GM18868 (cell line): Measurements from ENCODE around the gene NAT8L.
"Not testable (repeated sequence)": the region's sequence is repeated elsewhere in the genome, so short reads cannot be mapped to it uniquely, and the experiment has no call there.

Experiments
- ATAC-seq: cut with Tn5 transposase; IDR thresholded peaks from one replicate; pipeline ENCODE4 v1.9.1; 2021; ENCODE audit warnings: mild to moderate bottlenecking, moderate library complexity; ENCODE audit not compliant: unreplicated experiment

NAT8L gene, protein sequence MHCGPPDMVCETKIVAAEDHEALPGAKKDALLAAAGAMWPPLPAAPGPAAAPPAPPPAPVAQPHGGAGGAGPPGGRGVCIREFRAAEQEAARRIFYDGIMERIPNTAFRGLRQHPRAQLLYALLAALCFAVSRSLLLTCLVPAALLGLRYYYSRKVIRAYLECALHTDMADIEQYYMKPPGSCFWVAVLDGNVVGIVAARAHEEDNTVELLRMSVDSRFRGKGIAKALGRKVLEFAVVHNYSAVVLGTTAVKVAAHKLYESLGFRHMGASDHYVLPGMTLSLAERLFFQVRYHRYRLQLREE

DNA sequence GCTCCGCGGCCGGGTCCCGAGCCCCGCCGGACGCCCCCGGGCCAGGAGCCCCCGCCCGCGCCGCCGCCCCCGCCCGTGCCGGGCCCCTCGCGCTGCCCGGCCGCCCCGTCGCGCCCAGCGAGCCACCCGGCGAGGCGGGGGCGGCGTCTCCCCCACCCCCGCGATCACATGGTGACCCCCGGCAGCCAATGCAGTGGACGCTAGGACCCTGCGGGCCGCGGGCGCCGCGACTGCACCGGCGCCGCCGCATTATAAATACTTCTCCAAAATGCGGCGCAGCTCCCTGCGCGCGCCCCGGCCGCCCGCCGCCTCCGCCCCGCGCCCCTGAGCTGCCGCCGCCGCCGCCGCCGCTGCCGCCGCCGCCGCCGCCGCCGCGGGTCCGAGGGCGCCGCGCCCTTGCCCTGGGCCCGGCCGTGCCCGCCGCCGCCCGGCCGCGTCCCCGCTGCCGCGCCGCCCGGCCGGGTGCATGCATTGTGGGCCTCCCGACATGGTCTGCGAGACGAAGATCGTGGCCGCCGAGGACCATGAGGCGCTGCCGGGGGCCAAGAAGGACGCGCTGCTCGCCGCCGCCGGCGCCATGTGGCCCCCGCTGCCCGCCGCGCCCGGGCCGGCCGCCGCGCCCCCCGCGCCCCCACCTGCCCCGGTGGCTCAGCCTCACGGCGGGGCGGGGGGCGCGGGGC is at the start of gene NAT8L:
NAT8L (plus strand) TSS at position 282 of the 680 bp plus-strand sequence; CDS start at position 467, 185 bp downstream.
- no peak for ATAC-seq

DNA sequence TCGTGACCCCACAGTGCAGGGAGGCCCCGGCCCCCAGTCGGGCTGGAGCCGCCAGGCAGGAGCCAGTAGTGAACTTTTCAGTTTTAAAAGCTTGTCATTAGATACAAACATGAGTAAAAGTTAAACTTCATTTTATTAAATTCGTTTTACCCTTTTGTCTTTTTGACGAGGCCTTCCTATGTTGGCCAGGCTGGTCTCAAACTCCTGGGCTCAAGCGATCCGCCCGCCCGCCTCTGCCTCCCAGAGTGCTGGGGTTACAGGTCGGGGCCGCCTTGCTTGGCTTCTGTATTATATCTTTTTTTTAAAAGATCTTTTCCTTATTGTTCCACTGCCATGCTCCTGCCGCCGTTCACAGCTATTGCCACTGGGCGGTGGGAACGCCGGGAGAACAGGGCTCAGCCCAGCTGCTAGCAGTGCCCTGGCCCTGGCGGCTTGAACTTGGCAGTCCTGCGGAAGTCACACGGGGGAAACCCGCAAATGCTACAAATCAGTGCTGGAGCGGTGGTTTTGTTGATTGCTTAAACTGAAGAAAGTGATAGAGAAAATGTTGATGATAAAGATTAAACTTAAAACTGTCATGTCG is 49.4 kb upstream of the NAT8L start:
- ATAC-seq, result peak; percentile 20

DNA sequence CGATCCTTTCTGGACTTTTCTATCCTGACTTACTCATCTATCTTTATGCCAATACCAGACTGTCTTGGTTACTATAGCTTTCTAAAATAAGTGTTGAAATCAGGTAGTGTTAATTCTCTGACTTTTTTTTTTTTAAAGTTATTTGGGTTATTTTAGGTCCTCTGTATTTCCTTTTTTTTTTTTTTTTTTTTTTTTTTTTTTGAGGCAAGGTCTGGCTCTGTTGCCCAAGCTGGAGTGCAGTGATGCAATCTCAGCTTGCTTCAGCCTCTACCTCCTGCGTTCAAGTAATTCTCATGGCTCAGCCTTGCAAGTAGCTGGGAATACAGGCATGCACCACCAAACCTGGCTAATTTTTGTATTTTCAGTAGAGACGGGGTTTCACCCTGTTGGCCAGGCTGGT is 47.5 kb upstream of the NAT8L start:
- ATAC-seq, result no peak

DNA sequence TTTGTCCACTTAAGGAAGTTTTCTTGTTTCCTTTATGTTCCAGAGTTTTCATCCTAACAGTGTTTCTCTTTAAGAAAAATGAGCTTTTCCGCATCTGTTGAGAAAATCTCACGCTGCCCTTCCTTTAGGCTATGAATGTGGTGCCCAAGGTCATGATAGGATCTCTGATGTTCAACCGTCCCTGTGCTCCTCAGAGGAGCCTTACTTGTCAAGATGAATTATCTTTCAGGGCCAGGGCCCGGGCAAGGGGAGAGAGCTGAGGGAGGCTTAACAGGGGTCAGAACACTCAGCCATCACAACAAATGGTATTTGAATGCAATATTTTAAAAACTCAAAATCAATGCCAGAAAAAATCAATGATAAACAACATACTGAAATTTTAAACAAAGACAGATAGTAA is 44.1 kb upstream of the NAT8L start:
- no peak for ATAC-seq

DNA sequence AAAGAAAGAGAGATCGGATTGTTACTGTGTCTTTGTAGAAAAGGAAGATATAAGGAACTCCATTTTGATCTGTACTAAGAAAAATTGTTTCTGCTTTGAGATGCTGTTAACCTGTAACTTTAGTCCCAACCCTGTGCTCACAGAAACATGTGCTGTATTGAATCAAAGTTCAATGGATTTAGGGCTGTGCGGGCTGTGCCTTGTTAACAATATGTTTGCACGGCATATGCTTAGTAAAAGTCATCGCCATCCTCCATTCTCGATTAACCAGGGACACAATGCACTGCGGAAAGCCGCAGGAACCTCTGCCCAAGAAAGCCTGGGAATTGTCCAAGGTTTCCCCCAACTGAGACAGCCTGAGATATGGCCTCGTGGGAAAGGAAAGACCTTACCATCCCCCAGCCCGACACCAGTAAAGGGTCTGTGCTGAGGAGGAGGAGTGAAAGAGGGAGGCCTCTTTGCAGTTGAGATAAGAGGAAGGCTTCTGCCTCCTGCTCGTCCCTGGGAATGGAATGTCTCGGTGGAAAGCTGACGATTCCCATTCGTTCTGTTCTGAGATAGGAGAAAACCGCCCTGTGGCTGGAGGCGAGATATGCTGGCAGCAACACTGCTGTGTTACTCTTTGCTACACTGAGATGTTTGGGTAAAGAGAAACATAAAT is 37.6 kb upstream of the NAT8L start:
- not testable (repeated sequence) for ATAC-seq

DNA sequence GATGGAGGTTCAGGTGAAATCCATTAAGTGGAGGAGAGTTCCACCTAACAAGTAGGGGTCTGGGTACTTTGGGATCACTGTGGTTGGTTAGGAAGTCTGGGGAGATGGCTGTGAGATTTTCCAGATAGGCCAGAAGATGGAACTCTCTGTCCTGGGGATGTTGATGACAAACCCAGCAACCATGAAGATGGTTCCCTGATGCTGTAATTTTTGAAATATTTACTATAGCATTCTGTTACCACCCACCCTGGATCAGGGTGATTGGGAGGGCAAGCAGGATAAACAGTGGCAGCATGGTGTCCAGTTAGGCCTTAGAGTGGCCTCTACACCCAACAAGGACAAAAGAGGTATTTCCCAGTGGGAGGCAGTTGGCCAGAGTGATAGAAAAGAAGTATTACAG is 34.4 kb upstream of the NAT8L start:
- ATAC-seq, result no peak

DNA sequence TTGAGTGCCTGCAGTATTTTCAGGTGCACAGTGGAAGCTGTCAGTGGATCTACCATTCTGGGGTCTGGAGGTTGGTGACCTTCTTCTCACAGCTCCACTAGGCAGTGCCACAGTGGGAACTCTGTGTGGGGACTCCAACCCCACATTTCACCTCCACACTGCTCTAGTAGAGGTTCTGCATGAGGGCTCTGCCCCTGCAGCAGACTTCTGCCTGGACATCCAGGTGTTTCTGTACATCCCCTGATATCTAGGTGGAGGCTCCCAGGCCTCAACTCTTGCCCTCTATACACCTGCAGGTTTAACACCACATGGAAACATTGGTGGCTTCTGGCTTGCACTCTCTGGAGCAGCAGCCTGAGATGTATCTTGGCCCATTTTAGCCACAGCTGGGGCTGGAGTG is 33.3 kb upstream of the NAT8L start:
- no peak for ATAC-seq

DNA sequence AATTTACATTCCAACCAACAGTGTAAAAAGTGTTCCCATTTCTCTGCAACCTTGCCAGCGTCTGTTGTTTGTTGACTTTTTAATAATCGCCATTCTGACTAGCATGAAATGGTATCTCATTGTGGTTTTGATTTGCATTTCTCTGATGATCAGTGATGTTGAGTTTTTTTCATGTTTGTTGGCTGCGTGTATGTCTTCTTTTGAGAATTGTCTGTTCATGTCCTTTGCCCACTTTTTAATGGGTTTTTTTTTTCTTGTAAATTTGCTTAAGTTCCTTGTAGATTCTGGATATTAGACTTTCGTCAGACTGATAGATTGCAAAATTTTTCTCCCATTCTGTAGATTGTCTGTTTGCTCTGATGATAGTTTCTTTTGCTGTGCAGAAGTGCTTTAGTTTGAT is 32.0 kb upstream of the NAT8L start:
- not testable (repeated sequence) for ATAC-seq

DNA sequence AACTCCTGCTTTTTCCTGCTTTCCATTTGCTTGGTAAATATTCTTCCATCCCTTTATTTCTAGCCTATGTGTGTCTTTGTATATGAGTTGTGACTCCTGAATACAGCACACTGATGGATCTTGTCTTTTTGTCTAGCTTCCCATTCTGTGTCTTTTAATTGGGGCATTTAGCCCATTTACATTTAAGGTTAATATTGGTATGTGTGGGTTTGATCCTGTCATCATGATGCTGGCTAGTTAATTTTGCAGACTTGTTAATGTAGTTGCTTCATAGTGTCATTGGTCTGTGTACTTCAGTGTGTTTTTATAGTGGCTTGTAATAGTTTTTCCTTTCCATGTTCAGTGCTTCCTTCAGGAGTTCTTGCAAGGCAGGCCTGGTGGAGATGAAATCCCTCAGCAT is 28.0 kb upstream of the NAT8L start:
- ATAC-seq, result not testable (repeated sequence)

DNA sequence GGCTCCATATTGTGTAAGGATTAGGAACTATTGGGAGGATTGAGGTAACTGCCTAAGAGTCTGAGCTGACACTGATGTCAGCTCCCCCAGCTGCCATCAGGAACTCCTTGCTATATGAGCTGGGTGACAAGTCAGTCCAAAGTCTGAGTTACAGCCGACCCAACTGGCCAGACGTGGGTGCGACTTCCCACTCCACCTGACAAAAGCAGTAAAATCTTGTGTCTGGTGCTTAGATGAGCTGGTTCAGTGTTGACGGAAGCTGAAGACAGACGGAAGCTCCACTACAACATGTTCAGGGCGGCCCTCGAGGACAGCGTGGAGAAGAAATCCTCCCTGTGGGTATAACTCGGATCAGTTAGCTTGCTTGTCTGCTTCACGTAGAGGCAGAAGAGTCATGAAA is 22.8 kb upstream of the NAT8L start:
- ATAC-seq, result no peak

DNA sequence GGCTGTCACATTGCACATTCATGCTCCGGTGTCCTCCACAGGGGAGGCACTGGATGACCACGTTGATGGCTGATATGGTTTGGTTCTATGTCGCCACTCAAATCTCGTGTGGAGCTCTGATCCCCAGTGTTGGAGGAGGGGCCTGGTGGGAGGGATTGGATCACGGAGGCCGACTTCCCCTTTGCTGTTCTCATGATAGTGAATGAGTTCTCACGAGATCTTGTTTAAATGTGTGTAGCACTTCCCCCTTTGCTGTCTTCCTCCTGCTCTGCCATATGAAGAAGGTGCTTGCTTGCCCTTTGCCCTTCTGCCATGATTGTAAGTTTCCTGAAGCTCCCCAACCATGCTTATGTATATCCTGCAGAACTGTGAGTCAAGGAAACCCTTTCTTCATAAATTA is 22.3 kb upstream of the NAT8L start:
- no peak for ATAC-seq

DNA sequence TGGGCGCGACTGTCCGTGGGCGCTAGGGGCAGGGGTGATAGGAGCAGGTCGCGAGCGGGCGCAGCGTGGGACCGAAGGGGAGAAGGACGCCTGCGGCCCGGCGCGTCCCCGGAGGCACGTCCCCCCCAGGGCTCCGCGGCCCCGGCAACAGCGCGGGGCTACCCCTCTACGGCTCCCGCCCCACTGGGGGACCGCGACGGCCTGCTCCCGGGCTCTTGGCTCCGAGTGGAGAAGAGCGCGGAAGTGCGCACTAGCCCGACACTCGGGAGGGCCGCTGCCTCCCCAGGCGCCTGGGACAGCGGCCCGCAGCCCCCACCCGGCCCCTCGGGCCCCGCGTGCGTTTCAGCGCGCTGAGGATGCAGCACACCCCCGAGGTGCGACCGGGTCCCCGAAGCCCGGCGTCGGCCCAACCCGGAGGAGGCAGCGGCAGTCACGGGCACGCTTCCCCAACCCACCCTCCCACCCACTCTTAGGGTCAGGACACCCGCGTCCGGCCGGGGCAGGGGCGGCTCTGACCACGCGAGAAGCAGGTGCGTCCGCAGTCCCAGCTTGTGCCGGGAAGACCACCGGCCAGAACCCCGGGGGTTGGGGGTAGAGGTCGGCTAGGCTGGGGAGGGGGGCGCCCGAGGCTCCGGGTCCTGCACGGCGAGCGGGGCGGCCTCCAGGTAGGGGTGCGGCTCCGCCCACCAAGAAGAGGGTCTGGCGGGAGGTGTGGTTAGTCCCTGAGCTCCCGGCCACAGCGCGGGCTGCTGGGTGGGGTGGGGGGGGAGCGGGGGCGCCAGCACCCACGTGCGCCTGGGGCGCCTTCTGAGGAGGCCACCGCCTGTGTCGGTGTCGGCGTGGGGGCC is 18.5 kb upstream of the NAT8L start:
- ATAC-seq, result no peak

DNA sequence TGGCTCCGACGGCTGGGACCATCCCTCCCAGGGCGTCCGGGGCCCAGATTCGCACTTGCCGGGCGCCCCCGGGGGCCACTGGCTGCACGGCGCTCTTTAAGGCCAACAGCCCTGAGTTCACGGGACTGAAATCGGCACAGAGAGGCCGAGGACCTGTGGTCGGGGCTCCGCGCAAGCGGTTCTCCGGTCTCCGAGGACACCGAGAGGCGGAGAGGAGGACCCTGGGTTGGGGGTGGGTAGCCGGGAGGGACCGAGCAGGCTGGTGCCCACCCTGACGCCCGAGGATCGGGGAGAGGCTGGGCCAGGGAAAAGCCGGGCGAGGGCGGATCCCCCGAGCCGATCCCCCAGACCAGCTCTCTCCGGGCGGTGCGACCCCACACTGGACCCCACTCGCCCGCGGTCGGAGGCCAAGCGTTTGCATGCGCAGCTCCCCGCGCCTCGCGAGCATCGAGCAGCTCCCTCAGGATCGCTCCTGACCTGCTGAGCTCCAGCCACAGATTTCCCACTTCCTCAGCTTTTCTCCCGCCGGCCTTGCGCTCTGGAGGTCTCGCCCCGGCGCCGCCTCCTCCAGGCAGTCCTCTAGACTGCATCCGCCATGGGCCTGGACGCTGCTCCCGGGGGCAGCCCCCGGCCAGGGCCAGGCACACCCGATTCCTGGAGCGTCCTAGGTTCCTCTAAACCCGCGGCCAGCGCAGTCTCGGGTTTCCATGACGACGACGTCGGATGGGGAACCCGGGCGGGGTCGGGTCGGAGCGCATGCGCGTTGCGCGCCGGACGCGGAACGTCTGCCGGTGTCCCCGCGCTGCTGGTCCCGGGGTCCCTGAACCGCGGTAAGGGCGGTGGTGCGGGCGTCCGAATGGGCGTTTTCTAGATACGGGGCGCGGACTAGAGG is 17.6 kb upstream of the NAT8L start:
- ATAC-seq, result peak; percentile 70

DNA sequence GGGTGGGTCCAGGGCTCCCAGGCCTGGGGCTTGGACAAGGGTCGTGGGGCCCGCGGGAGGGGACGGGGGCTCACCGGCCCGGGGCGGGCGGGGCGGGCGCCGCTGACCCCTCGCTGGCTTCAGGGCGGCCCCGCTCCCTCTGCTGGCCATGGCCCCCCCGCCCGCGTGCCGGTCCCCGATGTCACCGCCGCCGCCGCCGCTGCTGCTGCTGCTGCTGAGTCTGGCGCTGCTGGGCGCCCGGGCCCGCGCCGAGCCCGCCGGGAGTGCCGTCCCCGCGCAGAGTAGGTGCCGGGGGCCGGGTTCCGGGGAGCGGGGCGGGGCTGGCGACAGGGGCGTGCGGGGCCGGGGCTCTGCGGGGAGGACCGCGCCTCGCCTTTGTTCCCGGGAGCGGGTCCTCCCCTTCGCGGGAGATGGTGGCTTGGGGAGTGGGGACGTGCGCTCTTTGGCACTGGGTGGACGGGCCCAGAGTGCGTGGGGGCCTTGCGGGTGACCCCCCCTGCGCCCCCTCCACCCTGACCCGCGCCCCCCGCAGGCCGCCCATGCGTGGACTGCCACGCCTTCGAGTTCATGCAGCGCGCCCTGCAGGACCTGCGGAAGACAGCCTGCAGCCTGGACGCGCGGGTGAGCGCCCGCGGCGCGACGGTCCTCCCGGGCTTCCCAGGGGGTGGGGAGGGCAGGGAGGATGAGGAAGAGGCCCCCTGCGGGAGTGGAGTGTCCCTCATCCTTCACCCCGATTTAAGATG is 16.8 kb upstream of the NAT8L start:
- no peak for ATAC-seq

DNA sequence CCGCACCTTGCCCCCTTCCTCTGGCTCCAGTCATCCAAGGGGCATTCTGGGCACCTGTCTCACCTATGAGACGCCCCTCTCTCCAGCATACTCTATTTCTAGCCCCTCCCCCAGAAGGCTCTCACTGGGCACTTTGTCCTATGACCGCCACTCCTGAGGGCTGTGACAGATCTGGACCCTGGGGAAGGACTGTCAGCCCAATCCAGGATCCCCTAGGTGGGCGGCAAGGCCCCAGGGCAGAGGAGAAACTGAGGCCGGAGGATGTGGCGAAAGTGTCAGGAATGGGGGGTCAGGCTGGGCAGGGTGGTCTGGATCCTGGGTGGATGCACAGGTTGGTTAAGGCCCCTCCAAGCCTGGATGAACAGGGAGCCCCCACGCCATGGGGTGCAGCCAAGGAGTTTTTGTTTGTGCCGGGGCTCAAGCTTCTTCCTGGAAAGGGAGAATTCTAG is 16.2 kb upstream of the NAT8L start:
- ATAC-seq, result no peak

DNA sequence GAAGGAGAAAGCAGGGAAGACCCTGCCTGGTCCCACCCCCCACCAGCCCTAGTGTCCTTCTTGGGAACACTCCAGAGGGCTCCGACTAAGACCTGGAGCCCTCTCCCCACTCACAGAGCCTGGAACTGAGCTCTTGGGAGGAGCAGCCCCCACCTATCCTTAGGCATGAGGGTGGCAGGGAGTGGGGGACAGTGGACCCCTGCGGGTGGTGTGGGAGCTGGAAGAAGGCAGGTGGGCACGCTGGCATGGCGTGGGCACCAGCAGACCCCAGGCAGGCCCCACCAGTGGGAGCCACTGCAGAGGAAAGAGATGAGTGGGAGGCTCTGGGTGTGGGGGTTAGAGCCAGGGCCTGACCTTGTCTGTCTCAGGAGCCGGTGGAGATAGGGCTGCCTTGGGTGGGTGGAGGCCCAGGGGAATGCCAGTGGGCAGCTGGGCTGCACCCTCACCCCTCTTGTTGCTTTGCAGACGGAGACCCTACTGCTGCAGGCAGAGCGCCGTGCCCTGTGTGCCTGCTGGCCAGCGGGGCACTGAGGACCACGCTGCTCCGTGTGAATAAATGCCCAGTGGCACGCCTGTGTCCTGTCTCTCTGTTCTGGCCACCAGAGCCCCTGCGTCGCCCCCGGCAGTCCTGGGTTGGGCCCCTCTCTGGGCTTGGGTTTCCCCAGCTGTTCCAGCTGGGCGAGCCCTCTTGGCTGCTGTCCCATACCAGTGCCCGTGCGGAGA is 15.6 kb upstream of the NAT8L start:
- ATAC-seq, result no peak

DNA sequence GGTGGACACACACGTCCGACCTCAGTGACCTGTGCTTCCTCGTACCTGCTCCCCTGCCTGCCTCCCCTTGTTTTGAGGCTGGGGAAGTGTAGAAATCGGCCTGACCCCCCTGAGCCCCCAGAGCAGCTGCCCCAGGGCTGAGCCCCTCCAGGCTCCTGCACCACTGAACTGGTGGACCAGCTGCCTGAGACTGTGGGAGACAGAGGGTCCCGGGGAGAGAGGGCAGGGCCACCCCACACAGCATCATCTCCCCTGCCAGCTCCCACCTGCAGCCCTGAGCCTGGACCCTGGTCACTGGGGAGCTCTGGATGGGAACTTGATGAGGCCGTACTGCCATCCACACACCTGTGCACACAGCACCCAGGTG is 15.0 kb upstream of the NAT8L start:
- no peak for ATAC-seq
